ENCODE measurements around the gene TREM1. TPM values are rescaled to one million over a fixed set of nuclear protein-coding genes. Genes with fewer than 3 reads are reported as not detected.

TREM1 gene
- polyA plus RNA-seq, 1 donor (not counting 4 experiments of a cell fraction or from before 2014, with no cell fraction given): not detected

- dilution Hi-C loops (cut with MboI; ENCODE audit: extremely low pct_ligation_motif_present, low sequenced_read_pairs): no loop called here
- no peaks in the 10 kb centered on the region for H3K36me3 ChIP-seq (ENCODE audit: control insufficient read depth in 2 of 2, extremely low read depth in 1 of 2, insufficient read depth in 2 of 2, low read length in 2 of 2)
- H3K9ac ChIP-seq (ENCODE audit: control insufficient read depth, extremely low read depth, insufficient read depth, low read length): no peak overlapping the region
- H4K20me1 ChIP-seq (ENCODE audit: control insufficient read depth, extremely low read depth, insufficient read depth, low read length): no peaks in the 10 kb centered on the region
- H3K4me1 ChIP-seq (ENCODE audit: control insufficient read depth, extremely low read depth, insufficient read depth, low read length): peaks cover 2% of the 10 kb centered on the region
- no peaks in the 10 kb centered on the region for H3K9me3 ChIP-seq (ENCODE audit: control insufficient read depth, low read depth, low read length)
- no peaks in the 10 kb centered on the region for H3K9me1 ChIP-seq (ENCODE audit: control insufficient read depth, extremely low read depth, insufficient read depth, low read length)
- no peak for DNase-seq (ENCODE audit: low read depth, low spot score)
- no peak overlapping the region for H2AFZ ChIP-seq (ENCODE audit: control insufficient read depth, low read length)
- H3K27me3 ChIP-seq (ENCODE audit: control insufficient read depth, extremely low read depth, insufficient read depth, low read length): peaks cover 12% of the 10 kb centered on the region
- no peaks in the 10 kb centered on the region for H3K79me2 ChIP-seq (ENCODE audit: control insufficient read depth, insufficient read depth, low read length)
- TF ChIP-seq EZH2 (IDR thresholded peaks at IDR 0.05; ENCODE audit: low read length): no peak
- no peak overlapping the region for H3K4me2 ChIP-seq (ENCODE audit: control insufficient read depth, extremely low read depth, insufficient read depth, low read depth, low read length)
- FAIRE-seq: no peak
- H3K4me3 ChIP-seq (ENCODE audit: control insufficient read depth in 2 of 3, extremely low read depth in 1 of 3, insufficient read depth in 2 of 3, low read depth in 1 of 3, low read length in 3 of 3): no peak overlapping the region
- no peak overlapping the region for H3K27ac ChIP-seq (ENCODE audit: control insufficient read depth, insufficient read depth, low read length)
These were observed 1.7 kb upstream of the TREM1 start for GRCh38 chr6:41288030-41288753.

- no peaks in the 10 kb centered on the region for H3K79me2 ChIP-seq (ENCODE audit: control insufficient read depth, insufficient read depth, low read length)
- no peaks in the 10 kb centered on the region for H4K20me1 ChIP-seq (ENCODE audit: control insufficient read depth, extremely low read depth, insufficient read depth, low read length)
- no peaks in the 10 kb centered on the region for H3K9me1 ChIP-seq (ENCODE audit: control insufficient read depth, extremely low read depth, insufficient read depth, low read length)
- no peak for TF ChIP-seq EZH2 (IDR thresholded peaks at IDR 0.05; ENCODE audit: low read length)
- no peak for TF ChIP-seq CTCF (optimal IDR thresholded peaks at IDR 0.05 in 1 of 3, IDR thresholded peaks at IDR 0.05 in 1 of 3, conservative IDR thresholded peaks at IDR 0.05 in 1 of 3; ENCODE audit: extremely low read depth in 1 of 3, insufficient read depth in 2 of 3, low read length in 3 of 3)
- peaks cover 2% of the 10 kb centered on the region for H3K4me1 ChIP-seq (ENCODE audit: control insufficient read depth, extremely low read depth, insufficient read depth, low read length)
- dilution Hi-C loops (cut with MboI; ENCODE audit: extremely low pct_ligation_motif_present, low sequenced_read_pairs): no loop called here
- H3K27ac ChIP-seq (ENCODE audit: control insufficient read depth, insufficient read depth, low read length): no peak overlapping the region
- H3K27me3 ChIP-seq (ENCODE audit: control insufficient read depth, extremely low read depth, insufficient read depth, low read length): peaks cover 12% of the 10 kb centered on the region
- H3K36me3 ChIP-seq (ENCODE audit: control insufficient read depth in 2 of 2, extremely low read depth in 1 of 2, insufficient read depth in 2 of 2, low read length in 2 of 2): no peaks in the 10 kb centered on the region
- H3K9ac ChIP-seq (ENCODE audit: control insufficient read depth, extremely low read depth, insufficient read depth, low read length): no peak overlapping the region
- no peaks in the 10 kb centered on the region for H3K9me3 ChIP-seq (ENCODE audit: control insufficient read depth, low read depth, low read length)
- DNase-seq (ENCODE audit: low read depth, low spot score) (no peak), FAIRE-seq (no peak)
- H2AFZ ChIP-seq (ENCODE audit: control insufficient read depth, low read length): no peak overlapping the region
- H3K4me2 ChIP-seq (ENCODE audit: control insufficient read depth, extremely low read depth, insufficient read depth, low read depth, low read length): no peak overlapping the region
- no peak overlapping the region for H3K4me3 ChIP-seq (ENCODE audit: control insufficient read depth in 2 of 3, extremely low read depth in 1 of 3, insufficient read depth in 2 of 3, low read depth in 1 of 3, low read length in 3 of 3)
These were observed 1.8 kb downstream of the TREM1 start for GRCh38 chr6:41284726-41285125.

GRCh38 chr6:41283600-41283999 lies 2.9 kb downstream of the TREM1 start:
- dilution Hi-C loops (cut with MboI; ENCODE audit: extremely low pct_ligation_motif_present, low sequenced_read_pairs): no loop called here

More at GRCh38 chr6:41283600-41283999, 2.9 kb downstream of the TREM1 start:
- Histone ChIP-seq H3K9me3 (ENCODE audit: control insufficient read depth, low read depth, low read length) (no peaks in the 10 kb centered on the region), H3K4me3 (ENCODE audit: control insufficient read depth in 2 of 3, extremely low read depth in 1 of 3, insufficient read depth in 2 of 3, low read depth in 1 of 3, low read length in 3 of 3) (no peak overlapping the region), H3K9me1 (ENCODE audit: control insufficient read depth, extremely low read depth, insufficient read depth, low read length) (no peaks in the 10 kb centered on the region), H3K4me2 (ENCODE audit: control insufficient read depth, extremely low read depth, insufficient read depth, low read depth, low read length) (no peak overlapping the region), H2AFZ (ENCODE audit: control insufficient read depth, low read length) (no peak overlapping the region), H3K9ac (ENCODE audit: control insufficient read depth, extremely low read depth, insufficient read depth, low read length) (no peak overlapping the region), H4K20me1 (ENCODE audit: control insufficient read depth, extremely low read depth, insufficient read depth, low read length) (no peaks in the 10 kb centered on the region), H3K79me2 (ENCODE audit: control insufficient read depth, insufficient read depth, low read length) (no peaks in the 10 kb centered on the region), H3K27ac (ENCODE audit: control insufficient read depth, insufficient read depth, low read length) (no peak overlapping the region), H3K27me3 (ENCODE audit: control insufficient read depth, extremely low read depth, insufficient read depth, low read length) (peaks cover 12% of the 10 kb centered on the region), H3K4me1 (ENCODE audit: control insufficient read depth, extremely low read depth, insufficient read depth, low read length) (peaks cover 2% of the 10 kb centered on the region), H3K36me3 (ENCODE audit: control insufficient read depth in 2 of 2, extremely low read depth in 1 of 2, insufficient read depth in 2 of 2, low read length in 2 of 2) (no peaks in the 10 kb centered on the region)
- no peak for DNase-seq (ENCODE audit: low read depth, low spot score)
- no peak for TF ChIP-seq CTCF (optimal IDR thresholded peaks at IDR 0.05 in 1 of 3, IDR thresholded peaks at IDR 0.05 in 1 of 3, conservative IDR thresholded peaks at IDR 0.05 in 1 of 3; ENCODE audit: extremely low read depth in 1 of 3, insufficient read depth in 2 of 3, low read length in 3 of 3)
- no peak for TF ChIP-seq EZH2 (IDR thresholded peaks at IDR 0.05; ENCODE audit: low read length)
- FAIRE-seq: no peak
